HepG2 (cell line): Measurements from ENCODE around the gene OR4D9. TPM values are rescaled to one million over a fixed set of nuclear protein-coding genes. Genes with fewer than 3 reads are reported as not detected.

Experiments
- KAT8 ChIP-seq: IDR thresholded peaks from 2 replicates; pipeline ENCODE4 v1.6.1; 2016; ENCODE audit warnings: missing genetic modification reagents, missing compliant biosample characterization
- PAX8 ChIP-seq: sonication (generic); formaldehyde crosslinking; IDR thresholded peaks from 2 replicates; pipeline ENCODE4 v1.8.0; 2022; ENCODE audit warnings: mild to moderate bottlenecking, missing genetic modification reagents, borderline replicate concordance
- SALL1 ChIP-seq: sonication (generic); formaldehyde crosslinking; IDR thresholded peaks from 2 replicates; pipeline ENCODE4 v1.8.0; 2022; ENCODE audit warnings: mild to moderate bottlenecking, missing genetic modification reagents
- SMARCE1 ChIP-seq: fragments of 450-650 bp; IDR thresholded peaks from 2 replicates; pipeline ENCODE4 v1.6.1; 2017; ENCODE audit warnings: borderline replicate concordance
- STAT5B ChIP-seq: sonication (generic); formaldehyde crosslinking; IDR thresholded peaks from 2 replicates; pipeline ENCODE4 v1.4.0; 2020; ENCODE audit warnings: missing genetic modification reagents
- YEATS4 ChIP-seq: sonication (generic); formaldehyde crosslinking; IDR thresholded peaks from 2 replicates; pipeline ENCODE4 v1.4.0; 2020; ENCODE audit warnings: missing genetic modification reagents, borderline replicate concordance
- ZC3H4 ChIP-seq: sonication (generic); formaldehyde crosslinking; IDR thresholded peaks from 2 replicates; pipeline ENCODE4 v1.4.0; 2020; ENCODE audit warnings: missing genetic modification reagents, borderline replicate concordance
- ZSCAN20 ChIP-seq: sonication (generic); formaldehyde crosslinking; IDR thresholded peaks from 2 replicates; pipeline ENCODE4 v1.4.0; 2020; ENCODE audit warnings: missing genetic modification reagents, mild to moderate bottlenecking, borderline replicate concordance
- polyA plus RNA-seq, 8 experiments: library from polyadenylated mRNA; depleted of rRNA in 3 of 8; stranded (reverse) in 7 of 8; unstranded in 1 of 8; fragments of >200 nt; fragmentation: Illumina TruSeq in 4 of 8; extraction: Trizol in 4 of 8; gene quantifications; 2 replicates each; pipeline versions ENCODE4 v1.2.1 to v1.2.3, GENCODE V29; 2011 to 2016; ENCODE audit warnings: low read depth in 4 of 8, missing spikeins in 1 of 8, mixed read lengths in 1 of 8; ENCODE audit not compliant: insufficient read depth in 1 of 8
- total RNA-seq, 5 experiments: library from RNA; depleted of rRNA; stranded (reverse); fragments of >200 nt; fragmentation: Illumina TruSeq; extraction: Trizol; gene quantifications; 2 replicates each; pipeline ENCODE4 v1.2.3, GENCODE V29; 2016; ENCODE audit warnings: low read depth in 1 of 5
- TF ChIP-seq, protein P1 (sequence below), 2 experiments: sonication (generic) in 1 of 2; formaldehyde crosslinking in 1 of 2; IDR thresholded peaks; 2 replicates each; pipeline versions ENCODE4 v1.4.0 to v1.6.1; 2018 to 2020; ENCODE audit warnings: missing genetic modification reagents in 2 of 2, borderline replicate concordance in 1 of 2, low read depth in 1 of 2, mild to moderate bottlenecking in 1 of 2, missing biosample characterization in 1 of 2
- TF ChIP-seq, protein P2 (sequence below): sonication (generic); formaldehyde crosslinking; IDR thresholded peaks from 2 replicates; pipeline ENCODE4 v1.4.0; 2020; ENCODE audit warnings: missing genetic modification reagents, borderline replicate concordance
- TF ChIP-seq, protein P3 (sequence below): sonication (generic); formaldehyde crosslinking; IDR thresholded peaks from 2 replicates; pipeline ENCODE4 v1.8.0; 2022; ENCODE audit warnings: mild to moderate bottlenecking, missing genetic modification reagents, borderline replicate concordance
- TF ChIP-seq, protein P4 (sequence below): conservative IDR thresholded peaks from 2 replicates; pipeline ENCODE4 v1.6.1; 2018; ENCODE audit warnings: missing genetic modification reagents
- TF ChIP-seq, protein P5 (sequence below): sonication (generic); formaldehyde crosslinking; IDR thresholded peaks from 2 replicates; pipeline ENCODE4 v1.8.1; 2023; ENCODE audit warnings: mild to moderate bottlenecking, inconsistent platforms, moderate library complexity, missing genetic modification reagents, borderline replicate concordance

OR4D9 gene
- total and polyA plus RNA-seq, 2 of the 13 experiments (the other 11 are each of a cell fraction or from before 2014, with no cell fraction given) = not detected

DNA sequence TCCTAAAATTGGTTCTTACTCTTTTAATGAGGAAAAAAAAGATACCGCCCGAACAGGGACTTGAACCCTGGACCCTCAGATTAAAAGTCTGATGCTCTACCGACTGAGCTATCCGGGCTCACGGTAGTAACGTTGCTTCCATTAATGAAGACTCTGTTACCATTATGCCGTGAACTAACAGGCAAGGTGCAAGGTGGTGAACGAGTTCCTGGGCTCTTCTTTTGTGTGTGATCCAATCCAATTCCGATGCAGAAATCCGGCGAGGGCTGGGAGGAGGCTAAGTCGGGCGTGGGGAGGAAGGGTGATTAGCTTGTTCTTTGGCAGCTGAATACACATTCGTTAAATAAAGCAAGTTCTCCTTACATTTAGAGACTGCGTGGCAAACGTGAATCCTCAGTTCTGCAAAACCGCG lies 49.0 kb downstream of the OR4D9 start (continued):
- TF ChIP-seq, protein P1, sequence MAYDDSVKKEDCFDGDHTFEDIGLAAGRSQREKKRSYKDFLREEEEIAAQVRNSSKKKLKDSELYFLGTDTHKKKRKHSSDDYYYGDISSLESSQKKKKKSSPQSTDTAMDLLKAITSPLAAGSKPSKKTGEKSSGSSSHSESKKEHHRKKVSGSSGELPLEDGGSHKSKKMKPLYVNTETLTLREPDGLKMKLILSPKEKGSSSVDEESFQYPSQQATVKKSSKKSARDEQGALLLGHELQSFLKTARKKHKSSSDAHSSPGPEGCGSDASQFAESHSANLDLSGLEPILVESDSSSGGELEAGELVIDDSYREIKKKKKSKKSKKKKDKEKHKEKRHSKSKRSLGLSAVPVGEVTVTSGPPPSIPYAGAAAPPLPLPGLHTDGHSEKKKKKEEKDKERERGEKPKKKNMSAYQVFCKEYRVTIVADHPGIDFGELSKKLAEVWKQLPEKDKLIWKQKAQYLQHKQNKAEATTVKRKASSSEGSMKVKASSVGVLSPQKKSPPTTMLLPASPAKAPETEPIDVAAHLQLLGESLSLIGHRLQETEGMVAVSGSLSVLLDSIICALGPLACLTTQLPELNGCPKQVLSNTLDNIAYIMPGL (CRISPR knock-in tag; IDR thresholded peaks at IDR 0.05; ENCODE audit: borderline replicate concordance in 1 of 2, low read depth in 1 of 2) = peak; percentile 95 to 99
- TF ChIP-seq YEATS4 (peak; percentile 23; the same call in 1 of the 2 replicates), SALL1 (CRISPR knock-in tag) (0 out of 2 replicates have a peak, but pooled peaks have one; percentile 22), ZC3H4 (CRISPR knock-in tag) (no peak), PAX8 (no peak), KAT8 (CRISPR knock-in tag) (peak; percentile 60; the same call in 1 of the 2 replicates), SMARCE1 (no peak), ZSCAN20 (CRISPR knock-in tag) (no peak), STAT5B (no peak)
- TF ChIP-seq, protein P2, sequence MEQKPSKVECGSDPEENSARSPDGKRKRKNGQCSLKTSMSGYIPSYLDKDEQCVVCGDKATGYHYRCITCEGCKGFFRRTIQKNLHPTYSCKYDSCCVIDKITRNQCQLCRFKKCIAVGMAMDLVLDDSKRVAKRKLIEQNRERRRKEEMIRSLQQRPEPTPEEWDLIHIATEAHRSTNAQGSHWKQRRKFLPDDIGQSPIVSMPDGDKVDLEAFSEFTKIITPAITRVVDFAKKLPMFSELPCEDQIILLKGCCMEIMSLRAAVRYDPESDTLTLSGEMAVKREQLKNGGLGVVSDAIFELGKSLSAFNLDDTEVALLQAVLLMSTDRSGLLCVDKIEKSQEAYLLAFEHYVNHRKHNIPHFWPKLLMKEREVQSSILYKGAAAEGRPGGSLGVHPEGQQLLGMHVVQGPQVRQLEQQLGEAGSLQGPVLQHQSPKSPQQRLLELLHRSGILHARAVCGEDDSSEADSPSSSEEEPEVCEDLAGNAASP (CRISPR knock-in tag) = peak; percentile 65
- TF ChIP-seq, protein P3, sequence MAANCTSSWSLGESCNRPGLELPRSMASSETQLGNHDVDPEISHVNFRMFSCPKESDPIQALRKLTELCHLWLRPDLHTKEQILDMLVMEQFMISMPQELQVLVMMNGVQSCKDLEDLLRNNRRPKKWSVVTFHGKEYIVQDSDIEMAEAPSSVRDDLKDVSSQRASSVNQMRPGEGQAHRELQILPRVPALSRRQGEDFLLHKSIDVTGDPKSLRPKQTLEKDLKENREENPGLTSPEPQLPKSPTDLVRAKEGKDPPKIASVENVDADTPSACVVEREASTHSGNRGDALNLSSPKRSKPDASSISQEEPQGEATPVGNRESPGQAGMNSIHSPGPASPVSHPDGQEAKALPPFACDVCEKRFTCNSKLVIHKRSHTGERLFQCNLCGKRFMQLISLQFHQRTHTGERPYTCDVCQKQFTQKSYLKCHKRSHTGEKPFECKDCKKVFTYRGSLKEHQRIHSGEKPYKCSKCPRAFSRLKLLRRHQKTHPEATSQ (CRISPR knock-in tag) = no peak
- TF ChIP-seq, protein P4, sequence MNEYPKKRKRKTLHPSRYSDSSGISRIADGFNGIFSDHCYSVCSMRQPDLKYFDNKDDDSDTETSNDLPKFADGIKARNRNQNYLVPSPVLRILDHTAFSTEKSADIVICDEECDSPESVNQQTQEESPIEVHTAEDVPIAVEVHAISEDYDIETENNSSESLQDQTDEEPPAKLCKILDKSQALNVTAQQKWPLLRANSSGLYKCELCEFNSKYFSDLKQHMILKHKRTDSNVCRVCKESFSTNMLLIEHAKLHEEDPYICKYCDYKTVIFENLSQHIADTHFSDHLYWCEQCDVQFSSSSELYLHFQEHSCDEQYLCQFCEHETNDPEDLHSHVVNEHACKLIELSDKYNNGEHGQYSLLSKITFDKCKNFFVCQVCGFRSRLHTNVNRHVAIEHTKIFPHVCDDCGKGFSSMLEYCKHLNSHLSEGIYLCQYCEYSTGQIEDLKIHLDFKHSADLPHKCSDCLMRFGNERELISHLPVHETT (CRISPR knock-in tag) = no peak; the same call in 1 of the 2 replicates
- TF ChIP-seq, protein P5, sequence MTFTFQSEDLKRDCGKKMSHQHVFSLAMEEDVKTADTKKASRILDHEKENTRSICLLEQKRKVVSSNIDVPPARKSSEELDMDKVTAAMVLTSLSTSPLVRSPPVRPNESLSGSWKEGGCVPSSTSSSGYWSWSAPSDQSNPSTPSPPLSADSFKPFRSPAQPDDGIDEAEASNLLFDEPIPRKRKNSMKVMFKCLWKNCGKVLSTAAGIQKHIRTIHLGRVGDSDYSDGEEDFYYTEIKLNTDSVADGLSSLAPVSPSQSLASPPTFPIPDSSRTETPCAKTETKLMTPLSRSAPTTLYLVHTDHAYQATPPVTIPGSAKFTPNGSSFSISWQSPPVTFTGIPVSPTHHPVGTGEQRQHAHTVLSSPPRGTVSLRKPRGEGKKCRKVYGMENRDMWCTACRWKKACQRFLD (CRISPR knock-in tag) = no peak
